GM23338 (cell line): ENCODE measurements around the gene RFX3.
A peak's percentile ranks its signal among the peaks of the same experiment; 100 is the strongest.

Experiments
- EZH2 ChIP-seq: fragments of 200-600 bp; sonication (generic); IDR thresholded peaks from one replicate; pipeline ENCODE4 v1.8.0; 2017; ENCODE audit warnings: antibody characterized with exemption, mild to moderate bottlenecking, low read depth; ENCODE audit not compliant: unreplicated experiment
- EZH2phosphoT487 ChIP-seq: fragments of 200-600 bp; sonication (generic); IDR thresholded peaks from one replicate; pipeline ENCODE4 v1.8.1; 2018; ENCODE audit warnings: antibody characterized with exemption; ENCODE audit not compliant: unreplicated experiment
- POLR2AphosphoS5 ChIP-seq: IDR thresholded peaks from 2 replicates; pipeline ENCODE4 v1.6.1; 2016; ENCODE audit warnings: antibody characterized with exemption, low read depth
- TF ChIP-seq, protein P1 (sequence below), 2 experiments: fragments of 200-600 bp in 1 of 2; sonication (generic) in 1 of 2; conservative IDR thresholded peaks; 2 replicates each; pipeline versions ENCODE4 v1.5.1 to v1.6.1; 2016 to 2017; ENCODE audit warnings: antibody characterized with exemption in 2 of 2, low read depth in 2 of 2, mild to moderate bottlenecking in 2 of 2, moderate library complexity in 1 of 2
- TF ChIP-seq, protein P2 (sequence below): IDR thresholded peaks from one replicate; pipeline ENCODE4 v1.6.1; 2018; ENCODE audit warnings: antibody characterized with exemption; ENCODE audit not compliant: unreplicated experiment

DNA sequence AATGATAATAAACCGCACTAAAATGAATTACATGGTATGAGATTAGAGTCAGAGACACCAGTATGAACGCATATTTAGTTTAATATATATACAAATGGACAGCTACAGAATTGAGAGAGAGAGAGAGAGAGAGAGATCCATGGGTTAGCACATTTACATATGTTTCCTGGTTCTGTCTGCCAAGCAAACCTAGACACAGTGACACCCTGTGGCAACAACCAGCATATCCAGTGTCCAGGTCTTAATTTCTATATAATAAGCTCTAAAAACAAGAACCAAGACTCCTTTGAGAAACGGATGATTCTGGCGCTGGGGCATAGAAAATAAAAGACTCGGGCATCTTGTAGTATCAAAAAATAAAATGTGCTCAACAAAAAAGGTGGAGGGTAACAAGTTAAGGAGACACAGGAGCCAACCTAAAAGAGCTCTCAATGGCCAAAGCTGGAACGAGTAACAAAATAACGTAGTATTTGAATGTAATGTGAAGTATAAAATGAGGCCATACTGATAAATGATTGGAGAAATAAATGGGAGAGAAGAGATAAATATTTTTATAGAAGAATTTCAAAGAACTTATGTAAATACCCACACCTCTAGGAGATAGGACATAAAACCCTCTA is 84.5 kb downstream of the RFX3 start:
- TF ChIP-seq, protein P1, sequence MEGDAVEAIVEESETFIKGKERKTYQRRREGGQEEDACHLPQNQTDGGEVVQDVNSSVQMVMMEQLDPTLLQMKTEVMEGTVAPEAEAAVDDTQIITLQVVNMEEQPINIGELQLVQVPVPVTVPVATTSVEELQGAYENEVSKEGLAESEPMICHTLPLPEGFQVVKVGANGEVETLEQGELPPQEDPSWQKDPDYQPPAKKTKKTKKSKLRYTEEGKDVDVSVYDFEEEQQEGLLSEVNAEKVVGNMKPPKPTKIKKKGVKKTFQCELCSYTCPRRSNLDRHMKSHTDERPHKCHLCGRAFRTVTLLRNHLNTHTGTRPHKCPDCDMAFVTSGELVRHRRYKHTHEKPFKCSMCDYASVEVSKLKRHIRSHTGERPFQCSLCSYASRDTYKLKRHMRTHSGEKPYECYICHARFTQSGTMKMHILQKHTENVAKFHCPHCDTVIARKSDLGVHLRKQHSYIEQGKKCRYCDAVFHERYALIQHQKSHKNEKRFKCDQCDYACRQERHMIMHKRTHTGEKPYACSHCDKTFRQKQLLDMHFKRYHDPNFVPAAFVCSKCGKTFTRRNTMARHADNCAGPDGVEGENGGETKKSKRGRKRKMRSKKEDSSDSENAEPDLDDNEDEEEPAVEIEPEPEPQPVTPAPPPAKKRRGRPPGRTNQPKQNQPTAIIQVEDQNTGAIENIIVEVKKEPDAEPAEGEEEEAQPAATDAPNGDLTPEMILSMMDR (conservative IDR thresholded peaks at IDR 0.05; ENCODE audit: low read depth in 2 of 2), result peak; percentile 77 to 83
- TF ChIP-seq POLR2AphosphoS5, result no peak
- no peak for TF ChIP-seq EZH2phosphoT487
- no peak for TF ChIP-seq EZH2
- TF ChIP-seq, protein P2, sequence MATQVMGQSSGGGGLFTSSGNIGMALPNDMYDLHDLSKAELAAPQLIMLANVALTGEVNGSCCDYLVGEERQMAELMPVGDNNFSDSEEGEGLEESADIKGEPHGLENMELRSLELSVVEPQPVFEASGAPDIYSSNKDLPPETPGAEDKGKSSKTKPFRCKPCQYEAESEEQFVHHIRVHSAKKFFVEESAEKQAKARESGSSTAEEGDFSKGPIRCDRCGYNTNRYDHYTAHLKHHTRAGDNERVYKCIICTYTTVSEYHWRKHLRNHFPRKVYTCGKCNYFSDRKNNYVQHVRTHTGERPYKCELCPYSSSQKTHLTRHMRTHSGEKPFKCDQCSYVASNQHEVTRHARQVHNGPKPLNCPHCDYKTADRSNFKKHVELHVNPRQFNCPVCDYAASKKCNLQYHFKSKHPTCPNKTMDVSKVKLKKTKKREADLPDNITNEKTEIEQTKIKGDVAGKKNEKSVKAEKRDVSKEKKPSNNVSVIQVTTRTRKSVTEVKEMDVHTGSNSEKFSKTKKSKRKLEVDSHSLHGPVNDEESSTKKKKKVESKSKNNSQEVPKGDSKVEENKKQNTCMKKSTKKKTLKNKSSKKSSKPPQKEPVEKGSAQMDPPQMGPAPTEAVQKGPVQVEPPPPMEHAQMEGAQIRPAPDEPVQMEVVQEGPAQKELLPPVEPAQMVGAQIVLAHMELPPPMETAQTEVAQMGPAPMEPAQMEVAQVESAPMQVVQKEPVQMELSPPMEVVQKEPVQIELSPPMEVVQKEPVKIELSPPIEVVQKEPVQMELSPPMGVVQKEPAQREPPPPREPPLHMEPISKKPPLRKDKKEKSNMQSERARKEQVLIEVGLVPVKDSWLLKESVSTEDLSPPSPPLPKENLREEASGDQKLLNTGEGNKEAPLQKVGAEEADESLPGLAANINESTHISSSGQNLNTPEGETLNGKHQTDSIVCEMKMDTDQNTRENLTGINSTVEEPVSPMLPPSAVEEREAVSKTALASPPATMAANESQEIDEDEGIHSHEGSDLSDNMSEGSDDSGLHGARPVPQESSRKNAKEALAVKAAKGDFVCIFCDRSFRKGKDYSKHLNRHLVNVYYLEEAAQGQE, result no peak
